ENCODE measurements around the gene HOXB6.

HOXB6 gene

DNA sequence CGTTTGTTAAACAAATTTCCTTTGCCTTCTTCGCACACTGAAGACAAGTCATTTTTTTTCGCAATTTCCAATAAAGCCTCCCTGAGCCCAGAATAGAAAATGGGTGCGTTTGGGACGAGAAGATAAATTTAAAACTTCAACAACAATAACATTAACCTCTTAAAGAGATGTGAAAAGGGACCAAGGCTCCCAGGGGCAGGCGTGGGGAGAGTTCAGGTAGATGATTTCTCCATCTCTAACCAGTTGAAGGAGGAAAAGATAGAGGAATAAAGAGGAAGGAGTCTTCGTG lies 25.4 kb downstream of the HOXB6 start:
- no peak for DNase-seq (ENCODE audit: low read depth in 2 of 2)

DNA sequence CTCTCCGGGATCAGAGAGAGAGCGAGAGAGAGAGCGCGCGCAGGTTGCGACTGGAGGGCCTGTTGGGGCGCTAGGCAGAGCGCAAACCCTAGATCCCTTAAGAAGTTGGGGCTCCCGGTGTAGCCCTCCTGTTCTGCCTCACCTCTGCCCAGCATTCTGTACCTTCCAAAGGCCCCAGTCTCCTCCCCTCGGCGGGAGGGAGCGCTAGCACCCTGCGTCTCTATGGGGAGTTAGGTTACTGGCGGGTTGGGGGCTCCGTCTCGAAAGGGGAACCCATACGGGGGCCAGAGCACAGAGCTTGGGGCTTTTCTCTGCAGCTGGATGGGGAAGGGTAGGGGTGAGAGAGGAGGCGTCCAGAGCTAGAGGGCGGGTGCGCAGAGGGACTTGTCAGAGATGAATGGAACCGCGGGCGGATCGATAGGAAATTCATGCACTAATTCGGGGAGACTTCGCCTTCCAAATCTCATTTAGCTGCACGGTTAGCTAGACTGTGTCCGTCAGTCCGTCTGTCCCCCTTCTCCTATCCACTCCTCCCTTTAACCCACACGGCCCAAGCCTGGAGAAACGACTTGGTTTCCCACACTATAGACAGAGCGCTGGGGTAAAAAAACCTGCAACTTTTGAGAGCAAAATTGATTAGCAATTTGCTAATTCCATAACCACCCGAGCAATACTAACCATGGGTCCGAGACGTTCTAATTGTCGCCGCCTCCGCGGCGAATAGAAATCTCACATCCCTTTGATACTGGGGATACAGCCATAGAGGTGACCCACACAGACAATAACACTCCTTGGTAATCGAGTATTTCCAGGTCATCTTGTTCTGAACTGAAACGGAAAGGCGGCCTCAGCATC lies 25.9 kb downstream of the HOXB6 start:
- DNase-seq (ENCODE audit: low read depth in 2 of 2), result no peak

- DNase-seq (ENCODE audit: low read depth in 2 of 2), result peak in 1 of 2 donors; percentile 30
Observed at GRCh38 chr17:48577946-48578615, 26.7 kb downstream of the HOXB6 start, which contains the start of gene HOXB4. Gene HOXB4, minus strand, starts transcription at chr17:48578350. Its CDS starts 31 bp downstream, at chr17:48578319.

DNA sequence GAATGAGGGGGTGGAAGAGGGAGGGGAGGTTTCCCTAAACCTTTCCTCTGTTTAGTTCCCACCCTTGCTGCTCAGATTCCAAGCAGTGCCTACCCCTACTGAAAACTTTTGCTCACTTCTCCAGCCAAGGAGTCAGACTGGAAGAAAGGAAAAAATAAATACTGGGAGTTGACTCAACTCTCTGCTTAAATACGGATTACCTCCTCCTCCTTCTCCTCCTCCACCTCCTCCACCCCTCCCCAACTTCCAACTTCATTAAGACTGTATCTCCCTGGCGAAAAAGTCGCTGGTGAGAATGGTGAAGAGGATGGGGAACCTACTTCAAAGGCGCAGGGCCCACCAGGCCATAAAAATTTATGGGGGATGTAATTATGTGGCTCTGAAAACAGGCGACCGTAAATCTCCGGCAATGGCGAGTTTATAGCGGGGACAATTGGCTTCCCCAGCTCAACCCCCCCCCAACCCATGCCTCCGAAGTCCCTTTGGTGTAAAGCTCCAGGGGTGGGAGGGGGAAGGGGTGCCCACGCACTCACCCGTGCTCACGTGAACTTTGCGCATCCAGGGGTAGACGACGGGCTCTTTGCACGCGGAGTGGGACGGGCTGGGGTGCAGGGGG lies 27.3 kb downstream of the HOXB6 start:
- DNase-seq (ENCODE audit: low read depth in 2 of 2), result no peak

- DNase-seq (ENCODE audit: low read depth in 2 of 2), result no peak
Observed at GRCh38 chr17:48576479-48577309, 28.1 kb downstream of the HOXB6 start.

GRCh38 chr17:48575673-48576478 lies 28.9 kb downstream of the HOXB6 start:
- DNase-seq (ENCODE audit: low read depth in 2 of 2), result no peak

GRCh38 chr17:48575066-48575582 lies 29.7 kb downstream of the HOXB6 start:
- no peak for DNase-seq (ENCODE audit: low read depth in 2 of 2)

DNA sequence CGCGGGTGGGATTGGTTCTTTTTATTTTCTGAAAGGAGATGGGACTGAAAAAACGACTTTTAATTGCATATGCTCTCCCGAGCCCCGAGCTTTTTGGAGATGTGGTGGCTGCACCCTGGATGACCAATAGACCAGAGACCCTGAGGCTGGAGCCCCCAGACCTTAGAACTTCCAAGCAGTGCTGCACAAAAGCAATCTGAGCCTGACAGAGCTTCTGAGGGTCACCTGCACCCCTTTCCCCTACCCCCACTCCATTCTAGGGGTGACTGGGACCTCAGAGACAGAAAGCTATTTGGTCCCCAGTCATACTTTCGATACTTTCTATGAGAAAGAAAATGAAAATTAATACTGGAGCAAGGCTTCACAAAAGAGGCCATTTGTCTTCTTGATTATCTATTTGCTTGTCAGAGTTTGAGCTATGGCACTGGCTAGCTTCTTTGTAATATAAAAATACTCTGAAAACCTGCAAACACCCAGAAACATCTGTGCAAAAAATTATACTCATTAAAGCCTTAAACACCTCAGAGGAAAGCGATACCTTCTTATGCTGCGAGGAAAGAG lies 30.2 kb downstream of the HOXB6 start:
- no peak for DNase-seq (ENCODE audit: low read depth in 2 of 2)

DNA sequence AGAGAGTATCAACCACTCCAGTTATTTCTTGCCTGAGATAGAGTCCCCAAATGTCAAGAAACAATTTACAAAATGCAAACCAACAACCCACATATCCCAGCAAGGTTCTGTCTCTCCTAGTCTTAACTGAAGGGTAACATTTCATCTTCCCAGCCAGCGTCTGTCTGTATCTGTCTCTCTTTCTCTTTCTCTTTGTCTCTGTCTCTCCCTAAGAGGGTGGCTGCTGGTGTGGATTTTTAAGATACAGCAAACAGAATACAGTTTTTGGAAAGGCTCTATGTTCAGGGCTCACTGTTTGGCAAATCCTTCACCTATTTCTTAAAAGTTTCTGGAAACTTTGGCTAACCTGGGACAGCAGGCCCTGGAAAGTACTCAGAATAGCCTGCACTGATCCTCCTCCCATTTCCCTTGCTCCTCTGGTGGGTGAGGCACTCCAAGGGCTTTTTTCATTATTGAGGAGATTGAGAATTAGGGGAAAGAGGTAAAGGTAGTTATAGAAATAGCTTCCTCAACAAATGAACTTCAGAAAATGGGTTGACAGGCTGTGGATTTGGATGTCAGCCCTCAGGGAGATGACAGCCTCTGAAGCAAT lies 32.9 kb downstream of the HOXB6 start:
- DNase-seq (ENCODE audit: low read depth in 2 of 2), result no peak

DNA sequence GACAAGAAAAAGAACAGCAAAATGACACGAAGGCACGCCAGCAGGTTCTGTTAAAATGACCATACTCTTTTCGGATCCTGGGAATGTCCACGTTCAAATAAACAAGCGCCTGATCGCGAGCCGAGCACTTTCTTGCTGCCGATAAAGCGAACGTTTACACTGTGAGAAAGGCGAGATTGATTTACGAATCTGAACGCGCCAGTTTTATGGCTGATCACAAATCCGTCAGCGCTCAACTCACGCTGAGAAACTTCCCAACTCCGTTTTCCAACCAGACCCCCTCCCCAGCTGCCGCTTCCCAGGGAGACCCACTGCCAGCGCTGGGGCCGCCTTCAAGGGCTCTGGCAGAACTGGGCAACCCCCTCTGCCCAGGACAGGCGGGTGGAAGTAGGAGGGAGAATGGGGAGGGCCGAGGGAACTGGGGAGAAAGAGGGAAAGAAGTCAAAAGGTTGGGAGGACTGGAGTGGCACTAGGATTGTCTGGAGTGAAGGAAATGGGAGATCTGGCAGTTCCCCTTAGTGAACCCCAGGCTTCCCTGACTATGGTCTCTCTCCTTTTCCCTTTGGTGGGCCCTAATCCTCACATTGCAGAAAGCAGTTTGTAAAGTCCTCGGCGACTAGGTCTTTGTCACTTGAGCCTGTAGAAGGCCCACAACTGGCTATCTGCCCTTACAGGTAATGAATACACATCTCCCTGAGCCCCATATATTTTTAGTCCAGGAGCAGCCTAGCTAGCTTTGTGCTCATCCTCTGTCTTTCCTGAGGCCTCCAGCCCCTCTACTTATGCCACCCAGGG lies 33.6 kb downstream of the HOXB6 start:
- DNase-seq (ENCODE audit: low read depth in 2 of 2), result no peak

DNA sequence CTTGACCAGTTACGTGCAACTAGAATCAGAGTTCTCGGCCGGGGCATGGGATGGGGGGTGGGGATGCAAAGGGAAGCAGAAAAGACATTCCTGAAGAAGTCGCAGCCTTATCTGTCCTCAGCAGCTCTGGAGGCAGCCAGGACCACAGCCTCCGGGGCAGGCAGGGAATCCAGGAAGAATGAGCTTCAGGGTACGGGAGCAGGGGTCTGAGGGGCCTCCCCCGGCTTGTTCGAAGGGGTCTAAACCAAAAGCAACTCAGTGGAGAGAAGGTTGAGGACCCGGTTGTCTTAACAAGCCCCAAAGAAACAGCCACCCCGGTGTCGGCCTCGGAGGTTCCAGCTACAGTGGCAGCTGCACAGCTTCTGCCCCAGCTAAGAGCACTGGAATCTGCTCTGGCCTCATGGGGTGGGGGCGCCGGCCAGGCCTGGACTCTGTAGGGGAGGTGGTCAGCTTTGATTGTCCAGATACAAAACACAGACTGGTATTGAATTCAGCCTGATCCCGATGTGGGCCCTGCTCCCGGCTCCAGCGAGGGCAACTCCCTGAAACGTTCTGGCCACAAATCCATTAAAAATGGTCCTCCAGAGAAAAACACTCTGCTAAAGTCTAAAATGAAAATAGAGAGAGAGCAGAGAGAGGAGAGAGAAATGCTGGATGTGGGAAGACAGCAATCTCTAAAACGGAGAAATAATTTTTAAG lies 34.3 kb downstream of the HOXB6 start:
- DNase-seq (ENCODE audit: low read depth in 2 of 2), result no peak

DNA sequence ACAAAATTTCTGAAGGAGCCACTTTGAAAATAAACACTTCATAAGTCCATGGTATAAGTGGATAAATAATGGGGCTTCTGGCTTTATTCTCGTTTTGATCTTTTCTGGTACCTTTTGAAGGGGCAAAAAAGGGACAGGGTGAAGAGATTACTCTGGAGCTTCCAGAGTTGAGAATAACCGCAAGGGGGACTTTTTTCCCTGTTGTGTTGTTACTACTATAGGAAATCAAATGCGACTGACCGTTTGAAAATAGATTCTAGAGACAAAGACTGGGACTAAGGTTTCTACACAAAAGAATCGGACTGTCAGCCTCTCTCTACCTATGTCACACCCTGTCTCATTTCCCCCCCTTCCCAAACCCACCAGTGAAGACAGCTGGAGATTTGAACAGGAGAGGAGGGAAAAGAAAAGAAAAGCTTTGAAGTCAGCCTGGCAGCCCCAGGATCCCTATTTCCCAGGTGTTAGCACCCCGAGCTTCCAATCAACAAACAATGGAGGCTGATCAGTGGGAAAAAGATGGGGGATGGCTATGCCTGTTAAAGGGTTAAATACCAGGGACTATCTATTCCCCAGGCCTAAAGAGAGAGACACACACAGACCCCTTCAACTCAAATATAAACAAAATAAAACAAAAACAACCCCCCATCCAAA lies 35.0 kb downstream of the HOXB6 start:
- no peak for DNase-seq (ENCODE audit: low read depth in 2 of 2)

DNA sequence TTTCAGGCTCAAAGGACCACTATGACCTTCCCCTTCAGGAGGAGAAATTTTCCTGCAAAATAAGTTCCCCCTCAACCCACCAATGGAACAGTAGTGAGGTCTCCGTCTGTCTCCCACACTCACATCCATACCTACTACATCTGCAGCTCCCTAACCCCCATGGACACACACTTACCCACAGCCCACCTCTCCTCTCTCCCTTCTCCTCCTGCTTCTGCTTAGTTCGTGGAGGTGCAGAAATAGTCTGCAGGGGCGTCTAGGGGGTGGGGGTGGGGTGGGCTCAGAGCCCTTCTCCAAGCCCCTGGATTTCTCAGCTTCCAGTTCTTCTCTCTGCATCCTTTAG lies 35.6 kb downstream of the HOXB6 start:
- DNase-seq (ENCODE audit: low read depth in 2 of 2), result no peak

DNA sequence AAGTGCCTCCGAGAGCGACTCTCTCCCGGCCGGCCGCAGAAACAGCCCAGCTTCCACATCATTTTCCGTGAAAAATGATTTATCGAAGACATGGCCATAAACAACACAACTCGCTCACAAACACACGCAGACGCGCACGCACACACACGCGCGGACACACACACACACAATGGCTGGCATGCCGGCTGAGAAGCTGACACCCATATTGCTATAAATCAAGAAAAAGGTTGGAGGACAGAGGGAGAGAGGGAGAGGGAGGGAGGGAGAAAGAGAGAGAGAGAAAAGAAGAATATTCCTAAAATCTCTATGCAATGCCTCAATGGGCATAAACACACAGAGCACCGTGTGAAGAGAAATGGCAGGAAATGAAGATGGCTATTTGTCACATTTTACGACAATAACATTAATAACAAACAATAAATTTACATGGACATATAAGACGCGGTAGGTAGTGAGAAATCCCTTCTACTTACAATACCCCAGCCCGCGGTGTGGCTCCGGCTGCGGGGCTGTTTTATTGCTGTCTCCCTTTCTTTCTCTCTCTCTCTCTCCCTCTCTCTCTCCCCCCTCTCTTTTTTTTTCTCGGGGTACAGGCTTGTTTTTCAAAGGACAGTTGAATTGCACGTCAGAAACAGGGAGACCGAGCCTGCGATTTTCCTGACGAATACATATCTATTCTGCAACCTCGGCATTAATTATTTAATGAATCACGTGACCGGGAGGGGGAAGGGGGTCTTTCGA lies 36.1 kb downstream of the HOXB6 start:
- DNase-seq (ENCODE audit: low read depth in 2 of 2), result no peak

GRCh38 chr17:48567646-48568354 lies 37.0 kb downstream of the HOXB6 start:
- DNase-seq (ENCODE audit: low read depth in 2 of 2), result no peak

DNA sequence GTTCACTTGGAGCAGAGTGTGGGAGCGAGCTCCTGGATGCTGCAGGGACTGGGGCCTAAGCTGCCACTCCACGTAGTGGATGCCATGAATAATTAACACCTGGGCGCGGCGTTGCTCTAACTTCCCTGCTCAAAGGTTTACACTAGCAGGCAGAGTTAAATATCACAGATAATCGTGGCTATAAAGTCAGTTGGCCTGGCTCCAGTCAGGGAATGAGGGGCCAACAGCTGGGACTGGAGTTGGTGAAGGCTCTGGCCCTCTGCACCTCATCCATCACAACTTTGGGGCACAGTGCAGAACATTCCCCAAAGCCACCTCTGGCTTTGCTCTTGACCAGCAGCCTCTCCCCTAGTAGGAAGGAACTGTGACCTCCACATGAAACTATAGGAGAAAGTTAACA lies 37.6 kb downstream of the HOXB6 start:
- DNase-seq (ENCODE audit: low read depth in 2 of 2), result no peak

DNA sequence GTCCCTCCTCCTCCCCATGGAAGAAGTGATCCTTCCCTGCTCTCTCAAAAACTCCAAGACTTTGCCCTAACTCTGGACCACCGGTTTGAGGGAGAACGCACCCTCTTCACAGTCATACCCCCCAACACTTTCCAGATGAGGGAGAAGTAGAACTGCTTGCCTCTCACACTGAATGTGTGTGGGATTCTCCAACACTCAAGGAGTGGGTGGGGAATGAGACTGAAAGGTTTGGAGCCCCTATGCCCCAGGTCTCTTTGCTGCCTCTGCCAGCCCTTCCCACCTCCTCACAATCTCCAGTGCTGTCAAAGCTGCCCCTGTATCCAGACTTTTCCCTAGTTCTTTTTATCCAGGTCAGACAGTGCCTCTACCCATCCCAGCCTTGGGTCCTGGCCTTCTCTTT lies 38.1 kb downstream of the HOXB6 start:
- DNase-seq (ENCODE audit: low read depth in 2 of 2), result no peak

All from stimulated activated CD8-positive, alpha-beta memory T cell treated with anti-CD3 and anti-CD28 coated beads, Interleukin-7, amount 100 ng/mL, for 1 hour (primary cell).